A375 (cell line): ENCODE data around the gene DPP7. TPM values are rescaled to one million over a fixed set of nuclear protein-coding genes. Genes with fewer than 3 reads are reported as not detected.

ENCODE experiments used
- small RNA-seq: library from RNA; depleted of rRNA; stranded (forward); fragments of <200 nt; gene quantifications from one replicate; pipeline ENCODE3, GENCODE V24; 2014
- total RNA-seq: library from RNA; depleted of rRNA; stranded (reverse); fragments of >200 nt; shearing (Covaris generic); gene quantifications from 2 replicates; pipeline ENCODE4 v1.2.3, GENCODE V29; 2014; rRNA removed

DPP7 gene
- total RNA-seq = 111 and 150 TPM in 2 replicates

GRCh38 chr9:137114613-137115393, at the start of gene DPP7:
Gene DPP7, minus strand, starts transcription at chr9:137114733. Its CDS starts 20 bp downstream, at chr9:137114713.

GRCh38 chr9:137138722-137139467, 24.4 kb upstream of the DPP7 start, which contains the start of gene GRIN1:
Gene GRIN1, plus strand, starts transcription at chr9:137139154. Its CDS starts 333 bp downstream, at chr9:137139487.

DNA sequence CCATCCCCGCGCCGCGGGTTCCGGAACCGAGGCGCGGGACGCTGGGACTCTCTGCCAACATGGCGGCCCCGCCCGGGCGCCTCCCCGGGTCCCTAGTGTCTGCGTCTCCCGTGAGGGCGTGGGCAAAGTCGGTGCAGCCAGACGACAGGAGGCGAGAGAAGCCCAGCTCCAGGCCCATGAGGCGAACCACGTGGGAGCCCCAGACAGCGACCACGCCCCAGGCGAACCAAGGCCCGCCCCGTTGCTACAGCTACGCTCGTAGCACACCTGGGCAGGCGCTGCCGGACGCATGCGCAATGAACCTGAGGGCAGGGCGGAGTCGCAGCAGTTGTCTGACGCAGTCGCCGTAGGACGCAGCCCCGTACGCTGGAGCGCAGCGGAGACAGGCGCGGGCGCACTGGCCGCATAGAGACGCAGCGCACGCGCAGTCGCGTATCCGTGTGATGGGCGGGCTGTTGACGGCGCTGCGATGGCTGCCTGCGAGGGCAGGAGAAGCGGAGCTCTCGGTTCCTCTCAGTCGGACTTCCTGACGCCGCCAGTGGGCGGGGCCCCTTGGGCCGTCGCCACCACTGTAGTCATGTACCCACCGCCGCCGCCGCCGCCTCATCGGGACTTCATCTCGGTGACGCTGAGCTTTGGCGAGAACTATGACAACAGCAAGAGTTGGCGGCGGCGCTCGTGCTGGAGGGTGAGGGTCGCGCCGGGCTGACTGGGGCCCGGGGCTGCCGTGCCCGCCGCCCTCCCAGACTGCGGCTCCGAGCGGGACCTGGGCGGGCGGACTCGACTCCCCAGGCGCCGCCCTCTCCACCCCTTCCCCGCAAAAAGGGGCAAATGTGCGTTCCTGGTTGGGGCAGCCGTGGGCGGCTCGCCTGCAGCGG, 27.8 kb downstream of the DPP7 start, which contains the start of gene MAN1B1:
Gene MAN1B1 (plus strand): TSS at position 455 of the 878 bp plus-strand sequence. CDS start 15 bp downstream, at position 470.

GRCh38 chr9:137077010-137077747, 37.4 kb downstream of the DPP7 start, which contains the start of gene UAP1L1:
Gene UAP1L1, plus strand, starts transcription at chr9:137077517. Its CDS starts 16 bp downstream, at chr9:137077533.

GRCh38 chr9:137070201-137070905, 44.2 kb downstream of the DPP7 start, which contains the start of gene SAPCD2:
Gene SAPCD2, minus strand, starts transcription at chr9:137070557. Its CDS starts 97 bp downstream, at chr9:137070460.

Small RNA genes within 50 kb of the gene (small RNA-seq; reads per million reads assigned to genes)
- gene RF00153 = not detected

Other genes with a start within 250 kb of the DPP7 start
- gene EDF1, start 248.4 kb downstream of the DPP7 start, total RNA-seq = 542 and 544 TPM in 2 replicates
- 17.4 and 23.1 TPM in 2 replicates for gene TRAF2, start 228.2 kb downstream of the DPP7 start, total RNA-seq
- gene FBXW5, start 170.0 kb downstream of the DPP7 start, total RNA-seq = 108 and 131 TPM in 2 replicates
- gene C8G, start 169.5 kb downstream of the DPP7 start, total RNA-seq = not detected in 2 replicates
- gene LCN12, start 162.5 kb downstream of the DPP7 start, total RNA-seq = 1.1 TPM in 1 of 2 replicates, not detected in the other
- gene PTGDS, start 137.2 kb downstream of the DPP7 start, total RNA-seq = 1.4 TPM in 1 of 2 replicates, not detected in the other
- gene LCNL1, start 131.7 kb downstream of the DPP7 start, total RNA-seq = not detected in 2 replicates
- 93.9 and 103 TPM in 2 replicates for gene PAXX, start 122.3 kb downstream of the DPP7 start, total RNA-seq
- gene CLIC3, start 118.2 kb downstream of the DPP7 start, total RNA-seq = 0.19 TPM in 1 of 2 replicates, not detected in the other
- 14.3 and 21.6 TPM in 2 replicates for gene ABCA2, start 86.5 kb downstream of the DPP7 start, total RNA-seq
- gene FUT7, start 82.6 kb downstream of the DPP7 start, total RNA-seq = not detected in 2 replicates
- 20.1 and 25.3 TPM in 2 replicates for gene NPDC1, start 68.6 kb downstream of the DPP7 start, total RNA-seq
- not detected in 2 replicates for gene ENTPD2, start 60.7 kb downstream of the DPP7 start, total RNA-seq
- gene SAPCD2, start 44.2 kb downstream of the DPP7 start, total RNA-seq = 26.8 and 28.7 TPM in 2 replicates
- gene UAP1L1, start 37.2 kb downstream of the DPP7 start, total RNA-seq = 4.7 and 4.8 TPM in 2 replicates
- 56.8 and 72.2 TPM in 2 replicates for gene MAN1B1, start 27.7 kb downstream of the DPP7 start, total RNA-seq
- gene GRIN1, start 24.4 kb upstream of the DPP7 start, total RNA-seq = not detected in 2 replicates
- not detected in 2 replicates for gene LRRC26, start 55.3 kb upstream of the DPP7 start, total RNA-seq
- gene TMEM210, start 57.3 kb upstream of the DPP7 start, total RNA-seq = not detected in 2 replicates
- 26.1 and 32.6 TPM in 2 replicates for gene ANAPC2, start 73.8 kb upstream of the DPP7 start, total RNA-seq
- gene SSNA1, start 73.9 kb upstream of the DPP7 start, total RNA-seq = 111 and 115 TPM in 2 replicates
- 14.6 and 16.1 TPM in 2 replicates for gene TPRN, start 86.0 kb upstream of the DPP7 start, total RNA-seq
- 39.9 and 43.5 TPM in 2 replicates for gene TMEM203, start 90.9 kb upstream of the DPP7 start, total RNA-seq
- 19.3 and 30.1 TPM in 2 replicates for gene NDOR1, start 91.0 kb upstream of the DPP7 start, total RNA-seq
- gene RNF208, start 107.5 kb upstream of the DPP7 start, total RNA-seq = 0.61 and 1.5 TPM in 2 replicates
- gene CYSRT1, start 110.4 kb upstream of the DPP7 start, total RNA-seq = 0.29 and 0.98 TPM in 2 replicates
- 0.05 and 0.94 TPM in 2 replicates for gene RNF224, start 112.8 kb upstream of the DPP7 start, total RNA-seq
- not detected in 2 replicates for gene SLC34A3, start 116.2 kb upstream of the DPP7 start, total RNA-seq
- 287 and 331 TPM in 2 replicates for gene TUBB4B, start 126.6 kb upstream of the DPP7 start, total RNA-seq
- gene STPG3, start 136.6 kb upstream of the DPP7 start, total RNA-seq = not detected in 2 replicates
- 51.1 and 51.2 TPM in 2 replicates for gene NELFB, start 140.6 kb upstream of the DPP7 start, total RNA-seq
- 6.9 and 8.7 TPM in 2 replicates for gene TOR4A, start 163.0 kb upstream of the DPP7 start, total RNA-seq
- gene NRARP, start 187.5 kb upstream of the DPP7 start, total RNA-seq = 0.11 TPM in 1 of 2 replicates, not detected in the other